Measurements from ENCODE around the gene ENAH.
A peak's percentile ranks its signal among the peaks of the same experiment; 100 is the strongest.

The ENAH gene

GRCh38 chr1:225556694-225557093 is 96.2 kb downstream of the ENAH start:
- no peak for DNase-seq (ENCODE audit: low spot score)

GRCh38 chr1:225555821-225556220 is 97.1 kb downstream of the ENAH start:
- no peak for DNase-seq (ENCODE audit: low spot score)

GRCh38 chr1:225554216-225554812 is 98.6 kb downstream of the ENAH start:
- peak; percentile 18 for DNase-seq (ENCODE audit: low spot score)

- DNase-seq (ENCODE audit: low spot score), result no peak
Observed at GRCh38 chr1:225549821-225550220, 103.1 kb downstream of the ENAH start.

GRCh38 chr1:225548140-225548857 is 104.6 kb downstream of the ENAH start:
- no peak for DNase-seq (ENCODE audit: low spot score)

- DNase-seq (ENCODE audit: low spot score), result no peak
Observed at GRCh38 chr1:225545649-225546048, 107.3 kb downstream of the ENAH start.

- DNase-seq (ENCODE audit: low spot score), result no peak
Observed at GRCh38 chr1:225544924-225545323, 108.0 kb downstream of the ENAH start.

- DNase-seq (ENCODE audit: low spot score), result no peak
Observed at GRCh38 chr1:225544263-225544662, 108.7 kb downstream of the ENAH start.

- no peak for DNase-seq (ENCODE audit: low spot score)
Observed at GRCh38 chr1:225543350-225543749, 109.6 kb downstream of the ENAH start.

GRCh38 chr1:225541383-225541782 is 111.5 kb downstream of the ENAH start:
- no peak for DNase-seq (ENCODE audit: low spot score)

GRCh38 chr1:225539575-225539974 is 113.3 kb downstream of the ENAH start:
- no peak for DNase-seq (ENCODE audit: low spot score)

GRCh38 chr1:225539069-225539468 is 113.9 kb downstream of the ENAH start:
- no peak for DNase-seq (ENCODE audit: low spot score)

- no peak for DNase-seq (ENCODE audit: low spot score)
Observed at GRCh38 chr1:225537554-225538251, 115.2 kb downstream of the ENAH start.

- DNase-seq (ENCODE audit: low spot score), result no peak
Observed at GRCh38 chr1:225535280-225535679, 117.6 kb downstream of the ENAH start.

GRCh38 chr1:225534772-225535171 is 118.2 kb downstream of the ENAH start:
- DNase-seq (ENCODE audit: low spot score), result no peak

- no peak for DNase-seq (ENCODE audit: low spot score)
Observed at GRCh38 chr1:225534135-225534534, 118.8 kb downstream of the ENAH start.

GRCh38 chr1:225533238-225533637 is 119.7 kb downstream of the ENAH start:
- DNase-seq (ENCODE audit: low spot score), result no peak

- DNase-seq (ENCODE audit: low spot score), result no peak
Observed at GRCh38 chr1:225532240-225532944, 120.5 kb downstream of the ENAH start.

- DNase-seq (ENCODE audit: low spot score), result no peak
Observed at GRCh38 chr1:225529726-225530125, 123.2 kb downstream of the ENAH start.

GRCh38 chr1:225527575-225527974 is 125.3 kb downstream of the ENAH start:
- no peak for DNase-seq (ENCODE audit: low spot score)

- no peak for DNase-seq (ENCODE audit: low spot score)
Observed at GRCh38 chr1:225526878-225527277, 126.0 kb downstream of the ENAH start.

GRCh38 chr1:225525377-225525776 is 127.5 kb downstream of the ENAH start:
- DNase-seq (ENCODE audit: low spot score), result no peak

- no peak for DNase-seq (ENCODE audit: low spot score)
Observed at GRCh38 chr1:225524570-225524969, 128.4 kb downstream of the ENAH start.

Measured in SW480 (cell line).